ENCODE measurements around the gene PLPPR3.

DNA sequence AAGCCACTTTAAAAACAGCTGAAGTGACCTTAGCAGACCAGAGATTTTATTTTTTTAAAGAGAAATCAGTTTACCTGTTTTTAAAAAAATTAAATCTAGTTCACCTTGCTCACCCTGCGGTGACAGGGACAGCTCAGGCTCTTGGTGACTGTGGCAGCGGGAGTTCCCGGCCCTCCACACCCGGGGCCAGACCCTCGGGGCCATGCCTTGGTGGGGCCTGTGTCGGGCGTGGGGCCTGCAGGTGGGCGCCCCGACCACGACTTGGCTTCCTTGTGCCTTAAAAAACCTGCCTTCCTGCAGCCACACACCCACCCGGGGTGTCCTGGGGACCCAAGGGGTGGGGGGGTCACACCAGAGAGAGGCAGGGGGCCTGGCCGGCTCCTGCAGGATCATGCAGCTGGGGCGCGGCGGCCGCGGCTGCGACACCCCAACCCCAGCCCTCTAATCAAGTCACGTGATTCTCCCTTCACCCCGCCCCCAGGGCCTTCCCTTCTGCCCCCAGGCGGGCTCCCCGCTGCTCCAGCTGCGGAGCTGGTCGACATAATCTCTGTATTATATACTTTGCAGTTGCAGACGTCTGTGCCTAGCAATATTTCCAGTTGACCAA, 10.8 kb downstream of the PLPPR3 start:
- TF ChIP-seq GATA2 (IDR thresholded peaks at IDR 0.05; ENCODE audit: low read depth, low read length) (no peak), GATA3 (IDR thresholded peaks at IDR 0.05; ENCODE audit: low read depth, low read length) (no peak)

All from SH-SY5Y (cell line).